ENCODE results near the gene MRPL38.

Gene MRPL38

DNA sequence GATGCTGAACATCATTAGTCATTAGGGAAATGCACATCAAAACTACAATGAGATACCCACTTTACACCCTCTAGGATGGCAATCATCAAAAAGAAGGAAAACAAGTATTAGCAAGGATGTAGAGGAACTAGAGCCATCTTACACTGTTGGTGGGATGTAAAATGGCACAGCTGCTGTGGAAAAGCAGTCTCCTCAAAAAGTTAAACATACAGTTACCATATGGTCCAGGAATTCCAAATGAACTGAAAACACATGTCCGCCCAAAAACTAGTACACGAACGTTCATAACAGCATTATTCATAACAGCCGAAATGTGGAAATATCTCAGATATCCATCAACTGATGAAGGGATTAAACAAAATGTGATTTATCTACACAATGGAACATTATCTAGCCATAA is 29.1 kb upstream of the MRPL38 start:
- no peak for TF ChIP-seq TAF1 (IDR thresholded peaks at IDR 0.05; ENCODE audit: low read depth)
- no peak for TF ChIP-seq USF1 (IDR thresholded peaks at IDR 0.05)
- no peak for TF ChIP-seq RAD21 (IDR thresholded peaks at IDR 0.05; ENCODE audit: low read depth)
- no peak for TF ChIP-seq TCF12 (IDR thresholded peaks at IDR 0.05; ENCODE audit: low read depth)
- TF ChIP-seq EGR1 (IDR thresholded peaks at IDR 0.05), result no peak
- no peak for TF ChIP-seq EP300 (IDR thresholded peaks at IDR 0.05; ENCODE audit: borderline replicate concordance)
- no peak for TF ChIP-seq MAX (IDR thresholded peaks at IDR 0.05)
- no peak for TF ChIP-seq FOXM1 (IDR thresholded peaks at IDR 0.05; ENCODE audit: borderline replicate concordance, low read depth)
- TF ChIP-seq CEBPB (IDR thresholded peaks at IDR 0.05), result no peak
- no peak for TF ChIP-seq YY1 (IDR thresholded peaks at IDR 0.05; ENCODE audit: low read depth)
- TF ChIP-seq ZBTB7A (IDR thresholded peaks at IDR 0.05; ENCODE audit: low read depth), result no peak
- TF ChIP-seq TEAD4 (IDR thresholded peaks at IDR 0.05), result no peak
- no peak for TF ChIP-seq NFIC (IDR thresholded peaks at IDR 0.05)
- TF ChIP-seq, protein P1, sequence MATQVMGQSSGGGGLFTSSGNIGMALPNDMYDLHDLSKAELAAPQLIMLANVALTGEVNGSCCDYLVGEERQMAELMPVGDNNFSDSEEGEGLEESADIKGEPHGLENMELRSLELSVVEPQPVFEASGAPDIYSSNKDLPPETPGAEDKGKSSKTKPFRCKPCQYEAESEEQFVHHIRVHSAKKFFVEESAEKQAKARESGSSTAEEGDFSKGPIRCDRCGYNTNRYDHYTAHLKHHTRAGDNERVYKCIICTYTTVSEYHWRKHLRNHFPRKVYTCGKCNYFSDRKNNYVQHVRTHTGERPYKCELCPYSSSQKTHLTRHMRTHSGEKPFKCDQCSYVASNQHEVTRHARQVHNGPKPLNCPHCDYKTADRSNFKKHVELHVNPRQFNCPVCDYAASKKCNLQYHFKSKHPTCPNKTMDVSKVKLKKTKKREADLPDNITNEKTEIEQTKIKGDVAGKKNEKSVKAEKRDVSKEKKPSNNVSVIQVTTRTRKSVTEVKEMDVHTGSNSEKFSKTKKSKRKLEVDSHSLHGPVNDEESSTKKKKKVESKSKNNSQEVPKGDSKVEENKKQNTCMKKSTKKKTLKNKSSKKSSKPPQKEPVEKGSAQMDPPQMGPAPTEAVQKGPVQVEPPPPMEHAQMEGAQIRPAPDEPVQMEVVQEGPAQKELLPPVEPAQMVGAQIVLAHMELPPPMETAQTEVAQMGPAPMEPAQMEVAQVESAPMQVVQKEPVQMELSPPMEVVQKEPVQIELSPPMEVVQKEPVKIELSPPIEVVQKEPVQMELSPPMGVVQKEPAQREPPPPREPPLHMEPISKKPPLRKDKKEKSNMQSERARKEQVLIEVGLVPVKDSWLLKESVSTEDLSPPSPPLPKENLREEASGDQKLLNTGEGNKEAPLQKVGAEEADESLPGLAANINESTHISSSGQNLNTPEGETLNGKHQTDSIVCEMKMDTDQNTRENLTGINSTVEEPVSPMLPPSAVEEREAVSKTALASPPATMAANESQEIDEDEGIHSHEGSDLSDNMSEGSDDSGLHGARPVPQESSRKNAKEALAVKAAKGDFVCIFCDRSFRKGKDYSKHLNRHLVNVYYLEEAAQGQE (IDR thresholded peaks at IDR 0.05; ENCODE audit: low read depth), result no peak

- TF ChIP-seq CREB1 (IDR thresholded peaks at IDR 0.05; ENCODE audit: low read depth) (no peak), FOXM1 (IDR thresholded peaks at IDR 0.05; ENCODE audit: borderline replicate concordance, low read depth) (no peak), TAF1 (IDR thresholded peaks at IDR 0.05; ENCODE audit: low read depth) (no peak), USF1 (IDR thresholded peaks at IDR 0.05) (no peak), MAX (IDR thresholded peaks at IDR 0.05) (no peak), NFIC (IDR thresholded peaks at IDR 0.05) (no peak), ZBTB7A (IDR thresholded peaks at IDR 0.05; ENCODE audit: low read depth) (no peak), TCF12 (IDR thresholded peaks at IDR 0.05; ENCODE audit: low read depth) (no peak), YY1 (IDR thresholded peaks at IDR 0.05; ENCODE audit: low read depth) (no peak), EGR1 (IDR thresholded peaks at IDR 0.05) (no peak), RAD21 (IDR thresholded peaks at IDR 0.05; ENCODE audit: low read depth) (no peak), TEAD4 (IDR thresholded peaks at IDR 0.05) (no peak), EP300 (IDR thresholded peaks at IDR 0.05; ENCODE audit: borderline replicate concordance) (no peak), CEBPB (IDR thresholded peaks at IDR 0.05) (no peak)
- TF ChIP-seq, protein P1 (IDR thresholded peaks at IDR 0.05; ENCODE audit: low read depth), result no peak
These were observed 28.2 kb upstream of the MRPL38 start for GRCh38 chr17:75932852-75933251.

DNA sequence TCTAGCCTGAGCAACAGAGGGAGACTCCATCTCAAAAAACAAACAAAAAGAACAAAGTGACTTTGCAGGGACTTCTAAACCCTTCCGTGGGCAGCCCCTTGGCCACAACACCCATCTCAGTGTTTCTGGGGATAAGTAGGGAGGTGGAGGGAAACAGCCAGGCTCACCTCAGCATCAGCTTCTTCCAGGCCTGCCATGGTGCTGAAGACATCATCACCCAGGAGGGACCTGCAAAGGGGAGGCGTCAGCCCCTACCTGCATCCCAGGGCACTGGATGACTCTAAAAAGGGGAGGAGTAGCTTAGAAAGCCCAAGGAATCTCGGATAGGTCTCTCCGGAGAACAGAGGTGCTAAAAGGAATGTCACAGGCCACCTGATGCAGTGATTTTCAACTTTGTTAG is 26.4 kb upstream of the MRPL38 start:
- TF ChIP-seq YY1 (IDR thresholded peaks at IDR 0.05; ENCODE audit: low read depth) (no peak), EP300 (IDR thresholded peaks at IDR 0.05; ENCODE audit: borderline replicate concordance) (no peak), MAX (IDR thresholded peaks at IDR 0.05) (no peak), ZBTB7A (IDR thresholded peaks at IDR 0.05; ENCODE audit: low read depth) (no peak), CEBPB (IDR thresholded peaks at IDR 0.05) (no peak), TCF12 (IDR thresholded peaks at IDR 0.05; ENCODE audit: low read depth) (no peak), NFIC (IDR thresholded peaks at IDR 0.05) (no peak), RAD21 (IDR thresholded peaks at IDR 0.05; ENCODE audit: low read depth) (no peak), CREB1 (IDR thresholded peaks at IDR 0.05; ENCODE audit: low read depth) (no peak)

GRCh38 chr17:75927286-75927922 is 22.7 kb upstream of the MRPL38 start:
- TF ChIP-seq RAD21 (IDR thresholded peaks at IDR 0.05; ENCODE audit: low read depth) (peak; percentile 53; the same call in 1 of the 2 replicates), NFIC (IDR thresholded peaks at IDR 0.05) (no peak)

- no peak for TF ChIP-seq EP300 (IDR thresholded peaks at IDR 0.05; ENCODE audit: borderline replicate concordance)
- no peak for TF ChIP-seq YY1 (IDR thresholded peaks at IDR 0.05; ENCODE audit: low read depth)
These were observed 21.8 kb upstream of the MRPL38 start for GRCh38 chr17:75926456-75926855.

DNA sequence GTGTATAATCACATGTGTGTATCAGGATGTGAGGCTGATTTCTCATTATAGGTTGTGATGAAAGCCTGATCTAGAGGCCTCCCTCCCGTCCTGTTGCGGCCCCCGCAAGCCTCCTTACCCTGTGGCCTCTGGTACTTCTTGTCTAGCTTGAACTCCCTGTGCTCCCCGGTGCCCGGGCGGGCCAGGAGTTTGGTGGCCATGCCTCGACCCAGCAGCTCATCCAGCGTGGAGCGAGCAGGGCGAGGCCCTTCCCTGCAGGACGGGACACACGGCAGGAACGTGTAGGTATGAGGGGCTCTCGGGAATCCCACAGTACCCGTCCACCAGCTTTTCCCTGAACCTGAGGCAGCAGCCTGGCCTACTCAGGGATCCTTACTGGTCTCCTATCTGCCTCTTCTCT is 21.2 kb upstream of the MRPL38 start:
- TF ChIP-seq ZBTB7A (IDR thresholded peaks at IDR 0.05; ENCODE audit: low read depth) (no peak), EGR1 (IDR thresholded peaks at IDR 0.05) (no peak), MAX (IDR thresholded peaks at IDR 0.05) (no peak), NFIC (IDR thresholded peaks at IDR 0.05) (no peak)
